ENCODE results near the gene HMBS. TPM values are rescaled to one million over a fixed set of nuclear protein-coding genes. Genes with fewer than 3 reads are reported as not detected.

HMBS gene
- total RNA-seq, 4 donors from 2014 or later: 9.5 to 19.9 (median 15.3) TPM

GRCh38 chr11:119051440-119052162, 33.1 kb upstream of the HMBS start:
- DNase-seq: no peak
- Histone ChIP-seq H3K27me3 (no peaks in the 10 kb centered on the region), H3K9me3 (no peaks in the 10 kb centered on the region), H3K4me1 (peaks cover 4 to 13% of the 10 kb centered on the region in 2 donors), H3K27ac (no peak overlapping the region), H3K36me3 (no peaks in the 10 kb centered on the region), H3K4me3 (no peak overlapping the region)
- intact Hi-C loops (cut with DNase I; ENCODE audit: low total_unique reads): no loop called here
- TF ChIP-seq CTCF (IDR thresholded peaks at IDR 0.05): no peak

- intact Hi-C loops (cut with DNase I; ENCODE audit: low total_unique reads): no loop called here
- no peaks in the 10 kb centered on the region for H3K36me3 ChIP-seq
- DNase-seq: no peak
These were observed 32.4 kb upstream of the HMBS start for GRCh38 chr11:119052163-119052814.

GRCh38 chr11:119054418-119054817, 30.3 kb upstream of the HMBS start:
- Histone ChIP-seq H3K36me3 (no peaks in the 10 kb centered on the region), H3K27me3 (no peaks in the 10 kb centered on the region), H3K27ac (no peak overlapping the region), H3K4me3 (no peak overlapping the region), H3K9me3 (no peaks in the 10 kb centered on the region), H3K4me1 (peaks cover 4 to 18% of the 10 kb centered on the region in 2 donors)
- TF ChIP-seq CTCF (IDR thresholded peaks at IDR 0.05): no peak
- no peak for TF ChIP-seq POLR2A (IDR thresholded peaks at IDR 0.05)
- intact Hi-C loops (cut with DNase I; ENCODE audit: low total_unique reads): no loop called here
- no peak for DNase-seq

More at GRCh38 chr11:119052163-119052814, 32.4 kb upstream of the HMBS start:
- no peak for TF ChIP-seq POLR2A (IDR thresholded peaks at IDR 0.05)
- TF ChIP-seq CTCF (IDR thresholded peaks at IDR 0.05): no peak
- Histone ChIP-seq H3K9me3 (no peaks in the 10 kb centered on the region), H3K4me1 (peaks cover 4 to 13% of the 10 kb centered on the region in 2 donors), H3K27ac (no peak overlapping the region), H3K27me3 (no peaks in the 10 kb centered on the region), H3K4me3 (no peak overlapping the region)

GRCh38 chr11:119055901-119056300, 28.8 kb upstream of the HMBS start:
- no peaks in the 10 kb centered on the region for H3K9me3 ChIP-seq
- peaks cover 4 to 18% of the 10 kb centered on the region in 2 donors for H3K4me1 ChIP-seq
- DNase-seq: no peak
- intact Hi-C loops (cut with DNase I; ENCODE audit: low total_unique reads): no loop called here
- no peak for TF ChIP-seq POLR2A (IDR thresholded peaks at IDR 0.05)
- TF ChIP-seq CTCF (IDR thresholded peaks at IDR 0.05): no peak
- H3K4me3 ChIP-seq: peak overlapping the region; percentile 61 to 86
- no peaks in the 10 kb centered on the region for H3K36me3 ChIP-seq
- H3K27me3 ChIP-seq: no peaks in the 10 kb centered on the region
- peak overlapping the region in 1 of 2 donors; percentile 66 for H3K27ac ChIP-seq

- peak in 1 of 2 donors; percentile 41 for DNase-seq
- no peaks in the 10 kb centered on the region for H3K9me3 ChIP-seq
- H3K27me3 ChIP-seq: no peaks in the 10 kb centered on the region
- H3K27ac ChIP-seq: peak overlapping the region; percentile 66 to 82
- TF ChIP-seq CTCF (IDR thresholded peaks at IDR 0.05): no peak
- TF ChIP-seq POLR2A (IDR thresholded peaks at IDR 0.05): no peak
- peaks cover 4 to 18% of the 10 kb centered on the region in 2 donors for H3K4me1 ChIP-seq
- peak overlapping the region; percentile 61 to 86 for H3K4me3 ChIP-seq
- no peaks in the 10 kb centered on the region for H3K36me3 ChIP-seq
- intact Hi-C loops (cut with DNase I; ENCODE audit: low total_unique reads): no loop called here
These were observed 28.2 kb upstream of the HMBS start for GRCh38 chr11:119056421-119056999.

Measured in uterus (tissue), 4 donors.